ENCODE results near the gene FPR3. TPM values are rescaled to one million over a fixed set of nuclear protein-coding genes. Genes with fewer than 3 reads are reported as not detected.

Gene FPR3
- total RNA-seq, 1 donor from 2014 or later: not detected

DNA sequence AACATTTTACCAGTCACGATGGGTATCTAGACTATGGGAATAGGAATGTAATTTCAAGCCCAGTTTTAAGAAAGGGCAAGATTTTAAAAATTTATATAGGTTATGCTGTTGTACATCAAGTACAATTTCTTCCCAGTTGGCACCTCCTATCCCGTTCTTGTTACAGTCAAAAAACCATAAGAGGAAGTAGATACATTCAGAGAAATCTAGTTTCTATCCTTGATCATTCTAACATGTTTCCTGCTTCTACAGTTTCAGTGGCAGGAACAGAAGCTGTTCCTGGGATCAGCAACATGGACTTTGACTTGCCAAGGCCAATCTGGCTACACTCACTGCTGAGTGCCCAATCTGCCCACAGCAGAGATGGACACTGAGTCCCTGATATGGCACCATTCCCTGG lies 14.7 kb upstream of the FPR3 start:
- Histone ChIP-seq H3K9me3 (ENCODE audit: insufficient read depth, low read depth, low read length) (no peaks in the 10 kb centered on the region), H2AFZ (ENCODE audit: low read depth, low read length) (no peak overlapping the region), H3K27ac (ENCODE audit: low read depth, low read length) (no peak overlapping the region), H3K27me3 (ENCODE audit: insufficient read depth, low read length) (peaks cover 4% of the 10 kb centered on the region), H3K79me2 (ENCODE audit: insufficient read depth, low read length) (no peaks in the 10 kb centered on the region), H4K20me1 (ENCODE audit: insufficient read depth, low read length) (no peaks in the 10 kb centered on the region), H3K9ac (ENCODE audit: low read length) (no peak overlapping the region), H3K4me3 (ENCODE audit: insufficient read depth, low read depth, low read length) (no peak overlapping the region), H3K36me3 (ENCODE audit: insufficient read depth, low read length) (no peaks in the 10 kb centered on the region), H3K4me1 (ENCODE audit: insufficient read depth, low read length) (no peaks in the 10 kb centered on the region), H3K4me2 (ENCODE audit: low read length) (no peak overlapping the region)
- H3K27me3 Mint-ChIP-seq (ENCODE audit: low read depth, unreplicated experiment): peaks cover 32% of the 10 kb centered on the region
- H3K4me1 Mint-ChIP-seq (ENCODE audit: low read depth, unreplicated experiment): no peaks in the 10 kb centered on the region
- no peak for FAIRE-seq
- H3K9me3 Mint-ChIP-seq (ENCODE audit: unreplicated experiment): no peaks in the 10 kb centered on the region
- H3K36me3 Mint-ChIP-seq (ENCODE audit: low read depth, unreplicated experiment): no peaks in the 10 kb centered on the region
- H3K27ac Mint-ChIP-seq (ENCODE audit: unreplicated experiment): no peak overlapping the region
- no peak overlapping the region for H3K4me3 Mint-ChIP-seq (ENCODE audit: unreplicated experiment)
- no peak for DNase-seq (ENCODE audit: low read depth)
- TF ChIP-seq EZH2 (IDR thresholded peaks at IDR 0.05; ENCODE audit: insufficient read depth, low read length) (no peak), CTCF (IDR thresholded peaks at IDR 0.05; ENCODE audit: insufficient read depth, low read depth, low read length) (no peak)

DNA sequence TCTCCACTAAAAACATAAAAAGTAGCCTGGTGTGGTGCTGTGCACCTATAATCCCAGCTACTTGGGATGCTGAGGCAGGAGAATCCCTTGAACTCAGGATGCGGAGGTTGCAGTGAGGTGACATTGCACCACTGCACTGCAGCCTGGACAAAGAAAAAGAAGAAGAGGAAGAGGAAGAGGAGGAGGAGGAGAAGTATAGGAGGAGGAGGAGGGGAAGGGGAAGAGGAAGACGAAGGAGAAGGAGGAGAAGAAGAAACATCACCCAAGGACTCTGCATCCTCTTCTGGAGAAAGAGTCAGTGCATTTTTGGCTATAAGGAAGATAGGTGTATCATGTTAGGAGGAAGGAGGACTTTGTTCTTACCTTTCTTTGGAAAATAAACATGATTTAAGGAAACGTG lies 13.0 kb upstream of the FPR3 start:
- no peak overlapping the region for H3K4me3 ChIP-seq (ENCODE audit: insufficient read depth, low read depth, low read length)
- Mint-ChIP-seq H3K27me3 (ENCODE audit: low read depth, unreplicated experiment) (peaks cover 28% of the 10 kb centered on the region), H3K4me1 (ENCODE audit: low read depth, unreplicated experiment) (no peaks in the 10 kb centered on the region), H3K36me3 (ENCODE audit: low read depth, unreplicated experiment) (no peaks in the 10 kb centered on the region), H3K27ac (ENCODE audit: unreplicated experiment) (no peak overlapping the region), H3K9me3 (ENCODE audit: unreplicated experiment) (no peaks in the 10 kb centered on the region), H3K4me3 (ENCODE audit: unreplicated experiment) (no peak overlapping the region)
- H3K4me1 ChIP-seq (ENCODE audit: insufficient read depth, low read length): no peaks in the 10 kb centered on the region
- H3K27me3 ChIP-seq (ENCODE audit: insufficient read depth, low read length): peaks cover 4% of the 10 kb centered on the region
- H3K79me2 ChIP-seq (ENCODE audit: insufficient read depth, low read length): no peaks in the 10 kb centered on the region
- H3K36me3 ChIP-seq (ENCODE audit: insufficient read depth, low read length): no peaks in the 10 kb centered on the region
- no peak overlapping the region for H3K9ac ChIP-seq (ENCODE audit: low read length)
- H3K9me3 ChIP-seq (ENCODE audit: insufficient read depth, low read depth, low read length): no peaks in the 10 kb centered on the region
- no peaks in the 10 kb centered on the region for H4K20me1 ChIP-seq (ENCODE audit: insufficient read depth, low read length)
- TF ChIP-seq CTCF (IDR thresholded peaks at IDR 0.05; ENCODE audit: insufficient read depth, low read depth, low read length) (no peak), EZH2 (IDR thresholded peaks at IDR 0.05; ENCODE audit: insufficient read depth, low read length) (no peak)
- no peak overlapping the region for H2AFZ ChIP-seq (ENCODE audit: low read depth, low read length)
- DNase-seq (ENCODE audit: low read depth): no peak
- FAIRE-seq: no peak
- H3K27ac ChIP-seq (ENCODE audit: low read depth, low read length): no peak overlapping the region
- H3K4me2 ChIP-seq (ENCODE audit: low read length): no peak overlapping the region

DNA sequence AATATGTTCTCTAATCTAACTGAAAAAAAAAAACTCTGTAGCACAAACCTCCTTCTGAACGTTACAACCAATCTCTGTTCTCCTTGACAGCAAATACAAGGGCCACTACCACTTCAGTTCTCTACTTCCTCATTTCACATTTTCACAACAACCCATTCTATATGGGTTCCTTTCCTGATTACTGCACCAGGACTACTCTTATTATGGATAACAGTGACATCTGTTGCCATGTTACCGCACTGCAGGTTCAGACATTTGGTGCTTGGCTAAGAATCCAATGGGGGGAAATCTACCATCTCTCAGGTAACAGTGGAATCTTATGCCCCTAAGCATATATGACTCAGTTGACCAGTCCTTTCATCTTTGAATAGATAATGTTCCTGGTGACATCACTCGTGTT lies 11.6 kb upstream of the FPR3 start:
- H3K27ac Mint-ChIP-seq (ENCODE audit: unreplicated experiment): no peak overlapping the region
- TF ChIP-seq EZH2 (IDR thresholded peaks at IDR 0.05; ENCODE audit: insufficient read depth, low read length): no peak
- peak; percentile 10 for TF ChIP-seq CTCF (IDR thresholded peaks at IDR 0.05; ENCODE audit: insufficient read depth, low read depth, low read length)
- Histone ChIP-seq H2AFZ (ENCODE audit: low read depth, low read length) (no peak overlapping the region), H3K36me3 (ENCODE audit: insufficient read depth, low read length) (no peaks in the 10 kb centered on the region), H3K4me2 (ENCODE audit: low read length) (no peak overlapping the region), H3K9me3 (ENCODE audit: insufficient read depth, low read depth, low read length) (no peaks in the 10 kb centered on the region), H3K9ac (ENCODE audit: low read length) (no peak overlapping the region), H3K27ac (ENCODE audit: low read depth, low read length) (no peak overlapping the region), H3K27me3 (ENCODE audit: insufficient read depth, low read length) (peaks cover 4% of the 10 kb centered on the region), H4K20me1 (ENCODE audit: insufficient read depth, low read length) (no peaks in the 10 kb centered on the region), H3K79me2 (ENCODE audit: insufficient read depth, low read length) (no peaks in the 10 kb centered on the region), H3K4me3 (ENCODE audit: insufficient read depth, low read depth, low read length) (no peak overlapping the region), H3K4me1 (ENCODE audit: insufficient read depth, low read length) (no peaks in the 10 kb centered on the region)
- H3K4me1 Mint-ChIP-seq (ENCODE audit: low read depth, unreplicated experiment): no peaks in the 10 kb centered on the region
- peaks cover 2% of the 10 kb centered on the region for H3K9me3 Mint-ChIP-seq (ENCODE audit: unreplicated experiment)
- peaks cover 28% of the 10 kb centered on the region for H3K27me3 Mint-ChIP-seq (ENCODE audit: low read depth, unreplicated experiment)
- no peak overlapping the region for H3K4me3 Mint-ChIP-seq (ENCODE audit: unreplicated experiment)
- no peaks in the 10 kb centered on the region for H3K36me3 Mint-ChIP-seq (ENCODE audit: low read depth, unreplicated experiment)
- FAIRE-seq (no peak), DNase-seq (ENCODE audit: low read depth) (no peak)

All from astrocyte (in vitro differentiated cells and primary cell).